Smooth muscle cell (in vitro differentiated cells): ENCODE results near the gene BATF3. TPM values are rescaled to one million over a fixed set of nuclear protein-coding genes. Genes with fewer than 3 reads are reported as not detected.

Source experiments
- DNase-seq: peaks from one replicate; lab custom pipeline; 2025; ENCODE audit not compliant: unreplicated experiment; lab: John Stamatoyannopoulos, UW
- H2AFZ ChIP-seq: fragments of 200-600 bp; sonication (generic); 2 replicates; pipeline ENCODE4 v1.6.0; 2016; ENCODE audit warnings: antibody characterized with exemption, low read depth, mild to moderate bottlenecking
- H3F3A ChIP-seq: fragments of 200-600 bp; sonication (generic); 2 replicates; pipeline ENCODE4 v1.6.0; 2017; ENCODE audit warnings: antibody characterized with exemption, low read depth
- H3K27ac ChIP-seq: fragments of 200-600 bp; sonication (generic); 2 replicates; pipeline ENCODE4 v1.5.1; 2016; ENCODE audit warnings: low read depth, mild to moderate bottlenecking
- H3K27me3 ChIP-seq: fragments of 200-600 bp; sonication (generic); 2 replicates; pipeline ENCODE4 v1.6.1; 2016; ENCODE audit warnings: low read depth, mild to moderate bottlenecking
- H3K36me3 ChIP-seq: fragments of 200-600 bp; sonication (generic); 2 replicates; pipeline ENCODE4 v1.5.1; 2016; ENCODE audit warnings: low read depth
- H3K4me1 ChIP-seq: fragments of 200-600 bp; sonication (generic); 2 replicates; pipeline ENCODE4 v1.5.1; 2016; ENCODE audit warnings: low read depth
- H3K4me2 ChIP-seq: fragments of 200-600 bp; sonication (generic); 2 replicates; pipeline ENCODE4 v1.6.0; 2016; ENCODE audit warnings: mild to moderate bottlenecking
- H3K4me3 ChIP-seq: fragments of 200-600 bp; sonication (generic); 2 replicates; pipeline ENCODE4 v1.5.1; 2016; ENCODE audit warnings: mild to moderate bottlenecking
- H3K79me2 ChIP-seq: fragments of 200-600 bp; sonication (generic); 2 replicates; pipeline ENCODE4 v1.6.0; 2016; ENCODE audit warnings: low read depth, mild to moderate bottlenecking
- H3K9ac ChIP-seq: fragments of 200-600 bp; sonication (generic); 2 replicates; pipeline ENCODE4 v1.6.0; 2016; ENCODE audit warnings: low read depth
- H3K9me3 ChIP-seq: fragments of 200-600 bp; sonication (generic); replicated peaks from 2 replicates; pipeline ENCODE4 v1.5.1; 2016; ENCODE audit warnings: low read depth
- H4K20me1 ChIP-seq: fragments of 200-600 bp; sonication (generic); 2 replicates; pipeline ENCODE4 v1.6.0; 2016; ENCODE audit warnings: low read depth
- WGBS: methylation state at CpG from one replicate; pipeline ENCODE4 v1.1.7; 2016; ENCODE audit warnings: low lambda C conversion rate; 5-methylcytosine and 5-hydroxymethylcytosine counted together
- polyA plus RNA-seq: library from polyadenylated mRNA; unstranded; fragments of >200 nt; fragmentation: Nextera tagmentation; extraction: Ambion mirVana; gene quantifications from 2 replicates; pipeline ENCODE4 v1.2.1, GENCODE V29; 2016
- total RNA-seq: library from RNA; depleted of rRNA; stranded (reverse); fragments of >200 nt; gene quantifications from 2 replicates; pipeline ENCODE4 v1.2.3, GENCODE V29; 2014
- TF ChIP-seq, protein P1 (sequence below): fragments of 200-600 bp; sonication (generic); IDR thresholded peaks from 2 replicates; pipeline ENCODE4 v1.5.1; 2017; ENCODE audit warnings: borderline replicate concordance, mild to moderate bottlenecking, antibody characterized with exemption; ENCODE audit not compliant: insufficient read depth, poor library complexity, severe bottlenecking

BATF3 gene
- total and polyA plus RNA-seq, 2 experiments from 2014 or later = 5.8 to 11.5 TPM

DNA sequence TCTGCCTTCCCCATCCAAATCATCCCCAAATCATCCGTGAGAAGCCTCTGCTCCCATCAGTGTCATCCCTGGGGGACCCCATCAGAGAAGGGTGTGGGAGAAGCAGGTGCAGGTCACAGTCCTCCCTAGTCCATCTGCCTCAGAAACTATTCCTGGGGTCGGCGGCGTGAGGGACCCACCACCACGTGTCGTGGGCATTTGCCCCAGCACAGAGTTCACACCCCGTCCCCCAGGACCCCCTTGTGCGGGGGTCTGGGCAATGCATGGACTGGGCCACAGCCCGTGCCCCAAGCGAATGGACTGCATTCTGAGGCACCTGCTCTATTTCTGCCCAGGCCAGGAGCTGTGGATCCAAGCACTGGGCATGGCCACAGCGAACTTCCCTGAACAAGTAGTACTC lies 52.6 kb downstream of the BATF3 start:
- 96% methylated on average over 9 of the region's 11 CpGs for WGBS
- Histone ChIP-seq H3K27me3 (no peaks in the 10 kb centered on the region), H3F3A (no peaks in the 10 kb centered on the region), H4K20me1 (no peaks in the 10 kb centered on the region), H3K36me3 (no peaks in the 10 kb centered on the region), H3K27ac (no peak overlapping the region), H3K4me2 (no peak overlapping the region), H3K9me3 (no peaks in the 10 kb centered on the region), H2AFZ (no peak overlapping the region), H3K9ac (no peak overlapping the region), H3K4me3 (no peak overlapping the region), H3K79me2 (no peaks in the 10 kb centered on the region), H3K4me1 (no peaks in the 10 kb centered on the region)
- TF ChIP-seq, protein P1, sequence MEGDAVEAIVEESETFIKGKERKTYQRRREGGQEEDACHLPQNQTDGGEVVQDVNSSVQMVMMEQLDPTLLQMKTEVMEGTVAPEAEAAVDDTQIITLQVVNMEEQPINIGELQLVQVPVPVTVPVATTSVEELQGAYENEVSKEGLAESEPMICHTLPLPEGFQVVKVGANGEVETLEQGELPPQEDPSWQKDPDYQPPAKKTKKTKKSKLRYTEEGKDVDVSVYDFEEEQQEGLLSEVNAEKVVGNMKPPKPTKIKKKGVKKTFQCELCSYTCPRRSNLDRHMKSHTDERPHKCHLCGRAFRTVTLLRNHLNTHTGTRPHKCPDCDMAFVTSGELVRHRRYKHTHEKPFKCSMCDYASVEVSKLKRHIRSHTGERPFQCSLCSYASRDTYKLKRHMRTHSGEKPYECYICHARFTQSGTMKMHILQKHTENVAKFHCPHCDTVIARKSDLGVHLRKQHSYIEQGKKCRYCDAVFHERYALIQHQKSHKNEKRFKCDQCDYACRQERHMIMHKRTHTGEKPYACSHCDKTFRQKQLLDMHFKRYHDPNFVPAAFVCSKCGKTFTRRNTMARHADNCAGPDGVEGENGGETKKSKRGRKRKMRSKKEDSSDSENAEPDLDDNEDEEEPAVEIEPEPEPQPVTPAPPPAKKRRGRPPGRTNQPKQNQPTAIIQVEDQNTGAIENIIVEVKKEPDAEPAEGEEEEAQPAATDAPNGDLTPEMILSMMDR = no peak
- no peak for DNase-seq

DNA sequence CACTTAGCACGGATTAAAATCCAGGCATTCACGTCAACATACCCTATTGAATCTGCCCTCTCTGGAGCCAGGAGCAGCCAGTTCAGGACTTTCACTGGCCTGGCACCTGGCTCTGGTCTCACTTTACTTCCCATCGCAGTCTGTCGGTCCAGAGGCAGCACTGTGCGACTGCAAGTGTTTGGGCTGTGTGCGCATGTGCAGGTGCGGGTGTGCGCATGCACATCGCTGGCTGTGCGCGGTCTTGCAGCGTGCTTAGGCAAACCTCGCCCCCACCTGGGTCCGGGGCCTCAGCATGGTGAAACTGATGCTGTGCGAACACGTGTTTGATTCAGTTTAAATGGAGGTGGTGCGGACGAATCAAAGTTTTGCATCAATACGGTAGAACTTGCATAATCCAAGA lies 53.1 kb downstream of the BATF3 start:
- H3F3A ChIP-seq = no peaks in the 10 kb centered on the region
- no peak overlapping the region for H2AFZ ChIP-seq
- H3K27ac ChIP-seq = no peak overlapping the region
- no peaks in the 10 kb centered on the region for H3K79me2 ChIP-seq
- no peaks in the 10 kb centered on the region for H4K20me1 ChIP-seq
- TF ChIP-seq, protein P1 = no peak
- H3K9me3 ChIP-seq = no peaks in the 10 kb centered on the region
- no peaks in the 10 kb centered on the region for H3K27me3 ChIP-seq
- no peaks in the 10 kb centered on the region for H3K36me3 ChIP-seq
- no peaks in the 10 kb centered on the region for H3K4me1 ChIP-seq
- 96% methylated on average over 19 of the region's 19 CpGs for WGBS
- no peak overlapping the region for H3K4me3 ChIP-seq
- no peak for DNase-seq
- H3K4me2 ChIP-seq = no peak overlapping the region
- H3K9ac ChIP-seq = no peak overlapping the region

DNA sequence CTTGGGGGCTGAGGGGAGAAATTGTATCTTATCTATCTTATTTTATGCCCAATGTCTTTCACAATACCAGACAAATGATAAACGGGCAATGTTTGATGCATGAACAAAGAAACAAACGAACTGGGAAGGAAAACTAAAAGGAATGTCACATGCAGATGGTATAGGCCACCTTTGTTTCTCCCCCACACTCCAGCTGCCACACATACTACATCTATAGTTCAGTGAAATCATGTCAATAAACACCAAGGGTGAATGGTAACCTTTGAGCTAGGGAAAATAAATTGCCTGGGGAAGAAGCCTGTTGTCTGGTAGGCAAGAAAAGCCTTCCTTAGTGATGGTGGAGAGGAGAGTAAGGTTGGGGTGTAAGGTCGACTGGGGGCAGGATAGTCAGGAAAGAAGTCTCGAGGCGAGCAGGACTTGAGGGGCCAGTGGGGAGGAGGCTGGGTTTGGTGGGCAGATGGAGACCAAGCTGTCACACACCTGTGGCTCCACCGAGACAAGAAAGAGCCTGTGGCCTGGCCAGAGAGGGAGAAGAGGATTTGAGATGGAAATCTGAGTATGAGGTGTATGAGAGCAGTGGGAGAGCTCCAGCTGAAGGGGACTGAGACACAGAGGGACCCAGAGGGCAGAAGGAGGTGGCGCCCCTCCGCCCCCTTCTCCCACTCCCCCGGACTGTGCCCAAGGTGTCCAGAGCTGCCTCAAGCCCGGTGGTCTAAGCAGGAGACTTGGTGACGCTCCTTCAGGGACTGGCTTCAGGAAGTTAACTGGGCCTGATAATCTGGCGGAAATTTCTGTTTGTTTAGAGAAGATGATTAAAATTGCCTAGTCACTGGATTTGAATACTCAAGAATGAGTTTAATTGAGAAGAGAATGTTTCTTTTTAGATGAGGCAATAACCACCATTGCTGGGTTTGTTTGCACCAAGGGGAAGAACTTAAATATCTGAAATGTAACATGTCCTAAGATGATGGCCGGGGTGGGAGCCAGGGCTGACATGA lies 53.8 kb downstream of the BATF3 start:
- TF ChIP-seq, protein P1 = no peak
- Histone ChIP-seq H4K20me1 (no peaks in the 10 kb centered on the region), H3K4me3 (no peak overlapping the region), H3K79me2 (no peaks in the 10 kb centered on the region), H2AFZ (no peak overlapping the region), H3K27me3 (no peaks in the 10 kb centered on the region), H3K27ac (no peak overlapping the region), H3K36me3 (no peaks in the 10 kb centered on the region), H3K4me1 (no peaks in the 10 kb centered on the region), H3F3A (no peaks in the 10 kb centered on the region), H3K9me3 (no peaks in the 10 kb centered on the region), H3K9ac (no peak overlapping the region), H3K4me2 (no peak overlapping the region)
- DNase-seq = no peak
- WGBS = 88% methylated on average over 13 of the region's 13 CpGs
